Neural progenitor cell (in vitro differentiated cells): ENCODE data around the gene MIER2. TPM values are rescaled to one million over a fixed set of nuclear protein-coding genes. Genes with fewer than 3 reads are reported as not detected.

ENCODE experiments used
- DNase-seq: peaks from one replicate; pipeline ENCODE4 v3.0.0-alpha.2; 2016; ENCODE audit warnings: low spot score
- H2AFZ ChIP-seq: fragments of 200-600 bp; sonication (generic); replicated peaks from 2 replicates; pipeline ENCODE4 v1.6.1; 2016; ENCODE audit warnings: antibody characterized with exemption
- H3F3A ChIP-seq: fragments of 200-600 bp; sonication (generic); 2 replicates; pipeline ENCODE4 v1.6.1; 2016; ENCODE audit warnings: antibody characterized with exemption, low read depth
- H3K27ac ChIP-seq: fragments of 200-600 bp; sonication (generic); 2 replicates; pipeline ENCODE4 v1.5.1; 2016; ENCODE audit warnings: mild to moderate bottlenecking
- H3K27me3 ChIP-seq: fragments of 200-600 bp; sonication (generic); 2 replicates; pipeline ENCODE4 v1.6.1; 2016; ENCODE audit warnings: mild to moderate bottlenecking, moderate library complexity
- H3K36me3 ChIP-seq: fragments of 200-600 bp; sonication (generic); 2 replicates; pipeline ENCODE4 v1.5.1; 2016
- H3K4me1 ChIP-seq: fragments of 200-600 bp; sonication (generic); 2 replicates; pipeline ENCODE4 v1.6.1; 2016; ENCODE audit warnings: mixed run types
- H3K4me2 ChIP-seq: fragments of 200-600 bp; sonication (generic); 2 replicates; pipeline ENCODE4 v1.6.1; 2016
- H3K4me3 ChIP-seq: fragments of 200-600 bp; sonication (generic); 2 replicates; pipeline ENCODE4 v1.5.1; 2016
- H3K79me2 ChIP-seq: fragments of 200-600 bp; sonication (generic); 2 replicates; pipeline ENCODE4 v1.6.1; 2016; ENCODE audit warnings: low read depth
- H3K9ac ChIP-seq: fragments of 200-600 bp; sonication (generic); 2 replicates; pipeline ENCODE4 v1.6.1; 2016
- H3K9me3 ChIP-seq: fragments of 200-600 bp; sonication (generic); 2 replicates; pipeline ENCODE4 v1.5.1; 2016; ENCODE audit warnings: low read depth
- H4K20me1 ChIP-seq: fragments of 200-600 bp; sonication (generic); 2 replicates; pipeline ENCODE4 v1.6.1; 2016; ENCODE audit warnings: low read depth
- H3K27ac Mint-ChIP-seq: 3 replicates; pipeline ENCODE4 v1.8.0; 2021; ENCODE audit warnings: mixed read lengths
- H3K27me3 Mint-ChIP-seq: 2 replicates; pipeline ENCODE4 v1.8.0; 2022; ENCODE audit warnings: low read depth, mild to moderate bottlenecking, inconsistent platforms, moderate library complexity, mixed read lengths; ENCODE audit not compliant: insufficient read depth
- H3K36me3 Mint-ChIP-seq: 3 replicates; pipeline ENCODE4 v1.8.0; 2021; ENCODE audit warnings: mixed read lengths
- H3K4me1 Mint-ChIP-seq: 3 replicates; pipeline ENCODE4 v1.8.0; 2021; ENCODE audit warnings: mixed read lengths
- H3K4me3 Mint-ChIP-seq: 3 replicates; pipeline ENCODE4 v1.8.0; 2021; ENCODE audit warnings: mild to moderate bottlenecking, moderate library complexity, mixed read lengths
- H3K9me3 Mint-ChIP-seq: 3 replicates; pipeline ENCODE4 v1.8.0; 2020; ENCODE audit warnings: mixed read lengths
- EZH2 ChIP-seq: fragments of 200-600 bp; sonication (generic); IDR thresholded peaks from 2 replicates; pipeline ENCODE4 v1.6.1; 2017; ENCODE audit warnings: antibody characterized with exemption, mild to moderate bottlenecking, moderate library complexity
- EZH2phosphoT487 ChIP-seq: fragments of 200-600 bp; sonication (generic); IDR thresholded peaks from 2 replicates; pipeline ENCODE4 v1.6.1; 2017; ENCODE audit warnings: antibody characterized with exemption
- total RNA-seq: library from RNA; depleted of rRNA; stranded (reverse); fragments of >200 nt; gene quantifications from 2 replicates; pipeline ENCODE4 v1.2.3, GENCODE V29; 2015; ENCODE audit warnings: low replicate concordance
- TF ChIP-seq, protein P1 (sequence below): fragments of 200-600 bp; sonication (generic); IDR thresholded peaks from 2 replicates; pipeline ENCODE4 v1.5.1; 2017; ENCODE audit warnings: antibody characterized with exemption, mild to moderate bottlenecking

MIER2 gene
- total RNA-seq, 1 donor from 2014 or later = 12.9 TPM

DNA sequence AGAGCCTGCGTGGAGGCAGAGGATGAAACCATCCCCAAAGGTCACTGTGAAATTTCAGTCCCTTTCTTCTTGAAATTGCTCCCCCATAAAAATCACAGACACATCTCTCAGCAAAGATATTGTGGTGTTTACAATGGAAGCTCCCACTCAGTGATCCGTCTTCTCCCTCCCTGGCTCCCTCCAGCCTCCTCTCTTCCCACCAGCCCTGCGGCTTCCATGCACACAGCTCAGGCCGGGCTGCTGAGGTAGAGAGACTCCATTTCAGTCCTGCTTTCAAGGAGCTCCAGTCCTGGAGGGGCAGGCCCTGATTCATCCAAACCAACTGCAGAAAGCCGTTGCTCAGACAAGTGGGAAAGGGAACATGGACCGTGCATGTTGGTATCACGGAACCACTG, 24.0 kb upstream of the MIER2 start:
- Mint-ChIP-seq H3K9me3 (peaks cover 3% of the 10 kb centered on the region), H3K27me3 (peaks cover 19% of the 10 kb centered on the region)

GRCh38 chr19:367963-368629, 23.5 kb upstream of the MIER2 start:
- no peak for DNase-seq
- Mint-ChIP-seq H3K4me3 (no peak overlapping the region), H3K27me3 (peaks cover 17% of the 10 kb centered on the region), H3K36me3 (no peaks in the 10 kb centered on the region), H3K9me3 (peaks cover 3% of the 10 kb centered on the region), H3K4me1 (peaks cover 12% of the 10 kb centered on the region), H3K27ac (no peak overlapping the region)
- Histone ChIP-seq H3K79me2 (no peaks in the 10 kb centered on the region), H3K9me3 (no peaks in the 10 kb centered on the region), H4K20me1 (no peaks in the 10 kb centered on the region), H2AFZ (no peak overlapping the region), H3K27ac (no peak overlapping the region), H3K4me2 (no peak overlapping the region), H3F3A (no peaks in the 10 kb centered on the region), H3K9ac (no peak overlapping the region), H3K4me3 (no peak overlapping the region), H3K4me1 (no peaks in the 10 kb centered on the region), H3K36me3 (no peaks in the 10 kb centered on the region), H3K27me3 (no peaks in the 10 kb centered on the region)
- no peak for TF ChIP-seq EZH2
- TF ChIP-seq, protein P1, sequence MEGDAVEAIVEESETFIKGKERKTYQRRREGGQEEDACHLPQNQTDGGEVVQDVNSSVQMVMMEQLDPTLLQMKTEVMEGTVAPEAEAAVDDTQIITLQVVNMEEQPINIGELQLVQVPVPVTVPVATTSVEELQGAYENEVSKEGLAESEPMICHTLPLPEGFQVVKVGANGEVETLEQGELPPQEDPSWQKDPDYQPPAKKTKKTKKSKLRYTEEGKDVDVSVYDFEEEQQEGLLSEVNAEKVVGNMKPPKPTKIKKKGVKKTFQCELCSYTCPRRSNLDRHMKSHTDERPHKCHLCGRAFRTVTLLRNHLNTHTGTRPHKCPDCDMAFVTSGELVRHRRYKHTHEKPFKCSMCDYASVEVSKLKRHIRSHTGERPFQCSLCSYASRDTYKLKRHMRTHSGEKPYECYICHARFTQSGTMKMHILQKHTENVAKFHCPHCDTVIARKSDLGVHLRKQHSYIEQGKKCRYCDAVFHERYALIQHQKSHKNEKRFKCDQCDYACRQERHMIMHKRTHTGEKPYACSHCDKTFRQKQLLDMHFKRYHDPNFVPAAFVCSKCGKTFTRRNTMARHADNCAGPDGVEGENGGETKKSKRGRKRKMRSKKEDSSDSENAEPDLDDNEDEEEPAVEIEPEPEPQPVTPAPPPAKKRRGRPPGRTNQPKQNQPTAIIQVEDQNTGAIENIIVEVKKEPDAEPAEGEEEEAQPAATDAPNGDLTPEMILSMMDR = no peak
- no peak for TF ChIP-seq EZH2phosphoT487

More for the DNA sequence above, 24.0 kb upstream of the MIER2 start:
- Mint-ChIP-seq H3K27ac (peak overlapping the region; percentile 4), H3K36me3 (no peaks in the 10 kb centered on the region), H3K4me3 (no peak overlapping the region), H3K4me1 (peaks cover 12% of the 10 kb centered on the region)
- Histone ChIP-seq H3F3A (no peaks in the 10 kb centered on the region), H2AFZ (no peak overlapping the region), H3K4me1 (no peaks in the 10 kb centered on the region), H3K79me2 (no peaks in the 10 kb centered on the region), H3K27ac (no peak overlapping the region), H3K4me3 (no peak overlapping the region), H3K9me3 (no peaks in the 10 kb centered on the region), H3K4me2 (no peak overlapping the region), H4K20me1 (no peaks in the 10 kb centered on the region), H3K36me3 (no peaks in the 10 kb centered on the region), H3K9ac (no peak overlapping the region), H3K27me3 (no peaks in the 10 kb centered on the region)
- no peak for DNase-seq
- TF ChIP-seq EZH2 = no peak
- TF ChIP-seq, protein P1 = no peak
- no peak for TF ChIP-seq EZH2phosphoT487

DNA sequence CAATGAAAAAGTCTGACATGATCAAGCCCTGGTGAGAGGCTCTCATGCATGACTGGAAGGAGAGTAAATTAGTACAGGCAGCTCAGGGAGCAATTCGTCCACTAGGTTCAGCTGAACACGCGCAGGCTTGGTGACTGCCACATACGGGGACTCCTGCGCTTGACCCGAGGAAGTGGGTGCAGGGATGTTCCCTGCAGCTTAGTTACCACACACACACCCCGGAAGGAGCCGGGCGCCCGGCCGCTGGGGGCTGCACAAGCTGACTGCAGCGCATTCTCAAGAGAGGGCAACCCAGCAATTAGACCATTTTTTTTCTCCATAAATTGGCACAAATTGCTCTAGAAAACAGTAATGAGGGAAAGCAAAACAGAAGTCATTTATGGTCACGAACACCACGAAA, 23.0 kb upstream of the MIER2 start:
- Histone ChIP-seq H3K79me2 (no peaks in the 10 kb centered on the region), H4K20me1 (no peaks in the 10 kb centered on the region), H3K36me3 (no peaks in the 10 kb centered on the region), H3K9ac (no peak overlapping the region), H3K9me3 (no peaks in the 10 kb centered on the region), H3K4me3 (no peak overlapping the region), H3K27me3 (no peaks in the 10 kb centered on the region), H3K4me2 (no peak overlapping the region), H3F3A (no peaks in the 10 kb centered on the region), H3K27ac (no peak overlapping the region), H2AFZ (no peak overlapping the region), H3K4me1 (no peaks in the 10 kb centered on the region)
- H3K27me3 Mint-ChIP-seq = peaks cover 20% of the 10 kb centered on the region
- TF ChIP-seq EZH2 (no peak), EZH2phosphoT487 (no peak)
- TF ChIP-seq, protein P1 = no peak
- H3K4me1 Mint-ChIP-seq = peaks cover 12% of the 10 kb centered on the region
- no peak overlapping the region for H3K4me3 Mint-ChIP-seq
- no peak overlapping the region for H3K27ac Mint-ChIP-seq
- DNase-seq = no peak
- H3K9me3 Mint-ChIP-seq = peaks cover 5% of the 10 kb centered on the region
- H3K36me3 Mint-ChIP-seq = no peaks in the 10 kb centered on the region
